RWPE2 (cell line): ENCODE data around the gene PAPOLB.

Experiments used
- ATAC-seq: fragments of 200-7000 bp; cut with Tn5 transposase; 3 replicates; pipeline ENCODE4 v1.9.1; 2021; ENCODE audit warnings: low read depth
- DNase-seq: peaks from one replicate; pipeline ENCODE4 v3.0.0-alpha.2; 2020; ENCODE audit warnings: low spot score
- H3K27ac ChIP-seq: fragments of 450-650 bp; 2 replicates; pipeline ENCODE4 v1.5.1; 2017; ENCODE audit warnings: mild to moderate bottlenecking; ENCODE audit not compliant: poor library complexity, severe bottlenecking
- H3K27me3 ChIP-seq: fragments of 250-450 bp; sonication (Bioruptor Pico); 2 replicates; pipeline ENCODE4 v1.5.1; 2021; ENCODE audit warnings: mild to moderate bottlenecking, moderate library complexity; ENCODE audit not compliant: insufficient read depth, poor library complexity, severe bottlenecking
- H3K36me3 ChIP-seq: fragments of 250-450 bp; sonication (Bioruptor Pico); 2 replicates; pipeline ENCODE4 v1.5.1; 2020; ENCODE audit warnings: low read depth, mild to moderate bottlenecking, moderate library complexity
- H3K4me1 ChIP-seq: fragments of 250-450 bp; sonication (Bioruptor Pico); 2 replicates; pipeline ENCODE4 v1.5.1; 2021; ENCODE audit warnings: mild to moderate bottlenecking, moderate library complexity; ENCODE audit not compliant: insufficient read depth, poor library complexity, severe bottlenecking
- H3K4me3 ChIP-seq: fragments of 250-450 bp; sonication (Bioruptor Pico); 2 replicates; pipeline ENCODE4 v1.5.1; 2021; ENCODE audit warnings: mild to moderate bottlenecking, moderate library complexity; ENCODE audit not compliant: severe bottlenecking
- H3K9me3 ChIP-seq: fragments of 250-450 bp; sonication (Bioruptor Pico); 2 replicates; pipeline ENCODE4 v1.5.1; 2021; ENCODE audit warnings: mild to moderate bottlenecking, moderate library complexity; ENCODE audit not compliant: severe bottlenecking
- TF ChIP-seq, protein P1 (sequence below): fragments of 450-650 bp; IDR thresholded peaks from one replicate; pipeline ENCODE4 v1.5.1; 2017; ENCODE audit warnings: mild to moderate bottlenecking, moderate library complexity; ENCODE audit not compliant: poor library complexity, severe bottlenecking

The PAPOLB gene

GRCh38 chr7:4816419-4817080 is 45.3 kb downstream of the PAPOLB start:
- no peaks in the 10 kb centered on the region for H3K4me1 ChIP-seq
- H3K27ac ChIP-seq, result no peak overlapping the region
- H3K9me3 ChIP-seq, result no peaks in the 10 kb centered on the region
- no peaks in the 10 kb centered on the region for H3K36me3 ChIP-seq
- TF ChIP-seq, protein P1, sequence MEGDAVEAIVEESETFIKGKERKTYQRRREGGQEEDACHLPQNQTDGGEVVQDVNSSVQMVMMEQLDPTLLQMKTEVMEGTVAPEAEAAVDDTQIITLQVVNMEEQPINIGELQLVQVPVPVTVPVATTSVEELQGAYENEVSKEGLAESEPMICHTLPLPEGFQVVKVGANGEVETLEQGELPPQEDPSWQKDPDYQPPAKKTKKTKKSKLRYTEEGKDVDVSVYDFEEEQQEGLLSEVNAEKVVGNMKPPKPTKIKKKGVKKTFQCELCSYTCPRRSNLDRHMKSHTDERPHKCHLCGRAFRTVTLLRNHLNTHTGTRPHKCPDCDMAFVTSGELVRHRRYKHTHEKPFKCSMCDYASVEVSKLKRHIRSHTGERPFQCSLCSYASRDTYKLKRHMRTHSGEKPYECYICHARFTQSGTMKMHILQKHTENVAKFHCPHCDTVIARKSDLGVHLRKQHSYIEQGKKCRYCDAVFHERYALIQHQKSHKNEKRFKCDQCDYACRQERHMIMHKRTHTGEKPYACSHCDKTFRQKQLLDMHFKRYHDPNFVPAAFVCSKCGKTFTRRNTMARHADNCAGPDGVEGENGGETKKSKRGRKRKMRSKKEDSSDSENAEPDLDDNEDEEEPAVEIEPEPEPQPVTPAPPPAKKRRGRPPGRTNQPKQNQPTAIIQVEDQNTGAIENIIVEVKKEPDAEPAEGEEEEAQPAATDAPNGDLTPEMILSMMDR, result no peak
- no peak overlapping the region for H3K4me3 ChIP-seq
- DNase-seq, result no peak
- H3K27me3 ChIP-seq, result no peaks in the 10 kb centered on the region
- no peak for ATAC-seq

- H3K9me3 ChIP-seq, result no peaks in the 10 kb centered on the region
- TF ChIP-seq, protein P1, result no peak
- no peaks in the 10 kb centered on the region for H3K27me3 ChIP-seq
- no peaks in the 10 kb centered on the region for H3K36me3 ChIP-seq
- no peaks in the 10 kb centered on the region for H3K4me1 ChIP-seq
- DNase-seq (no peak), ATAC-seq (no peak)
- no peak overlapping the region for H3K4me3 ChIP-seq
- no peak overlapping the region for H3K27ac ChIP-seq
Measured at GRCh38 chr7:4815609-4816418, 46.0 kb downstream of the PAPOLB start.

- H3K27ac ChIP-seq, result no peak overlapping the region
- no peak overlapping the region for H3K4me3 ChIP-seq
- TF ChIP-seq, protein P1, result no peak
- no peaks in the 10 kb centered on the region for H3K36me3 ChIP-seq
- no peaks in the 10 kb centered on the region for H3K9me3 ChIP-seq
- no peaks in the 10 kb centered on the region for H3K27me3 ChIP-seq
- DNase-seq (no peak), ATAC-seq (no peak)
- H3K4me1 ChIP-seq, result no peaks in the 10 kb centered on the region
Measured at GRCh38 chr7:4815121-4815520, 46.7 kb downstream of the PAPOLB start.

DNA sequence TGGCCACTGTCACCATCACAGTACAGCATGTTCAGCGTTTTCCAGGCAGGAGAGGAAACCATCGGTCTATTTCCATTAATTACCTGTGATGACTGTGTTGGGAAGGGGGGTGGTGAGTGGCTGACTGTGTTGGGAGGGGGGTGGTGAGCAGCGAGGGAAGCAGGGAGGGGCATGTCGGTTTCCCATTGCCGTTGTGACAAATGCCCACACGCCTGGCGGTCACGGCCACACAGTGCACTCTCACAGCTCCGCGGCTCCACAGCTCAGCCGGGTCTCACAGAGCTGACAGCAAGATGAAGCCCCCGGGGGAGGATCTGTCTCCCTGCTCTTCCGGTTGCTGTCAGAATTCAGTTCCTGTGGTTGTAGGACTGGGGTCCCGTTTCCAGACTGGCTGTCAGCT is 47.4 kb downstream of the PAPOLB start:
- Histone ChIP-seq H3K9me3 (no peaks in the 10 kb centered on the region), H3K4me3 (no peak overlapping the region), H3K4me1 (no peaks in the 10 kb centered on the region), H3K27me3 (no peaks in the 10 kb centered on the region), H3K27ac (no peak overlapping the region), H3K36me3 (no peaks in the 10 kb centered on the region)
- ATAC-seq, result no peak
- TF ChIP-seq, protein P1, result no peak
- no peak for DNase-seq

DNA sequence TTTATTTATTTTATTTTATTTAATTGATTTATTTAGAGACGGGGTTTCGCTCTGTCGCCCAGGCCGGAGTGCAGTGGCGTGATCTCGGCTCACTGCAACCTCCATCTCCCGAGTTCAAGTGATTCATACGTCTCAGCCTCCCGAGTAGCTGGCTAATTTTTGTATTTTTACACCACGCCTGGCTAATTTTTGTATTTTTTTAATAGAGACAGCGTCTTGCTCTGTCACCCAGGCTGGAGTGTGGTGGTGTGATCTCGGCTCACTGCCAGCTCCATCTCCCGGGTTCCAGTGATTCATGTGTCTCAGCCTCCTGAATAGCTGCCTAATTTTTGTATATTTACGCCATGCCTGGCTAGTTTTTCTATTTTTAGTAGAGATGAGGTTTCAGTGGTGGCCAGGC is 52.2 kb downstream of the PAPOLB start:
- DNase-seq, result no peak
- no peak overlapping the region for H3K27ac ChIP-seq
- TF ChIP-seq, protein P1, result no peak
- H3K4me3 ChIP-seq, result no peak overlapping the region
- H3K36me3 ChIP-seq, result no peaks in the 10 kb centered on the region
- H3K9me3 ChIP-seq, result no peaks in the 10 kb centered on the region
- ATAC-seq, result no peak
- H3K27me3 ChIP-seq, result peaks cover 13% of the 10 kb centered on the region
- H3K4me1 ChIP-seq, result no peaks in the 10 kb centered on the region
